ENCODE results near the gene JAKMIP2.

JAKMIP2 gene

DNA sequence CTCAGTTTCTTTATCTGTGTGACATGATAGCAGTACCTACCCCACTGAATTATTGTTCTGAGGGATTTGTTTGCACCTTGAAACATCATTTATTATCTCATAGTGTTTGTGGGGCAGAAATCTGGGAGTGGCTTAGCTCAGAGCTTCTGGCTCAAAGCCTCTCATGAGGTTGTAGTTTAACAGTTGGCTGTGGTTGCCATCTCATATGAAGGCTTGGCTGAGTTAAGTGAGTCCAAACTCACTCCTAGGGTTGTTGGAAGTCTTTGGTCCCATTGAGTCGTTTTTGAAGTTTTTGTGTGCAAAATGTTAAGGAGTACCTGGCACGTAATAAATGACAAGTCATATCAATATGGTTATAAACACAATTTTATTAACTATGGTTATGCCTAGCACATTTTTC lies 3.6 kb upstream of the JAKMIP2 start:
- no peak for DNase-seq

- no peak for DNase-seq
Measured at GRCh38 chr5:147784146-147784987, 1.8 kb upstream of the JAKMIP2 start.

GRCh38 chr5:147780924-147781573 lies 1.5 kb downstream of the JAKMIP2 start:
- no peak for DNase-seq

DNA sequence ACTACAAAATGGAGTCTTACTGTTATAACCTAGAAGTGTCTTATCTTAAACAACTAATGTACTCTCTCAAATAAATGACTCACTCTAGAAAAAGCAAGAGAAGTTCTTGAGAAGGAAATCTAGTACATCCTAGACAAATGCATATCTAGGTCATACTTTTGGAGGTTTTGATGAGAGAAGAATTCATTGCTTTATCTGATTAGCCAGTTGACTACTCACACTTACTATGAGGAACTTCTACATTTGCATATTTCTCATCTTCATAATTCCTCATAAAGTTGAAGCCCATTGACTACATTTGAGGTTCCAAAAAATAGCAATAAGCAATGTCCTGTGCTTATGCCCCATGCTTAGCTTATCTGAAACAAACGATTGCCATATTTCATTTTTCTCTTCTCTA lies 2.8 kb downstream of the JAKMIP2 start:
- DNase-seq, result no peak

DNA sequence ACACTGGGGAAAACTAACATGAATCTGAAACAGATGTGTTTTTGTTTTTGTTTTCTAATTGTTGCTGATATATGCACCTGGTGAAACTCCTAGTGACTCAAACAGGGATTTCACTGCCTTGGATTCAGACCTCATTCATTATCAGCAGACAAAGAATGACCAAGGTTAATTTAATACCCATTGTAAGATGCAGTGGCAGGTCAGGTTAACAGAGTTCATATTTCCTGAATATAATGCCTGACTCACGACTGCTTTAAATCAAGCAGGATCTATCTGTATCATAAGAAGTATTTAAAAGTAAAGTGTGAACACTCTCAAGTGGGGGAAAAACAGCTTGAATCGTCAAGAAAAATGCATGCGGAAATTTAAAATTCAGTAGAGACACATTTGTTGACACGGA lies 5.5 kb downstream of the JAKMIP2 start:
- no peak for DNase-seq

GRCh38 chr5:147773587-147773986 lies 8.9 kb downstream of the JAKMIP2 start:
- DNase-seq, result no peak

GRCh38 chr5:147773139-147773538 lies 9.4 kb downstream of the JAKMIP2 start:
- no peak for DNase-seq

- DNase-seq, result no peak
Measured at GRCh38 chr5:147767048-147767447, 15.5 kb downstream of the JAKMIP2 start.

DNA sequence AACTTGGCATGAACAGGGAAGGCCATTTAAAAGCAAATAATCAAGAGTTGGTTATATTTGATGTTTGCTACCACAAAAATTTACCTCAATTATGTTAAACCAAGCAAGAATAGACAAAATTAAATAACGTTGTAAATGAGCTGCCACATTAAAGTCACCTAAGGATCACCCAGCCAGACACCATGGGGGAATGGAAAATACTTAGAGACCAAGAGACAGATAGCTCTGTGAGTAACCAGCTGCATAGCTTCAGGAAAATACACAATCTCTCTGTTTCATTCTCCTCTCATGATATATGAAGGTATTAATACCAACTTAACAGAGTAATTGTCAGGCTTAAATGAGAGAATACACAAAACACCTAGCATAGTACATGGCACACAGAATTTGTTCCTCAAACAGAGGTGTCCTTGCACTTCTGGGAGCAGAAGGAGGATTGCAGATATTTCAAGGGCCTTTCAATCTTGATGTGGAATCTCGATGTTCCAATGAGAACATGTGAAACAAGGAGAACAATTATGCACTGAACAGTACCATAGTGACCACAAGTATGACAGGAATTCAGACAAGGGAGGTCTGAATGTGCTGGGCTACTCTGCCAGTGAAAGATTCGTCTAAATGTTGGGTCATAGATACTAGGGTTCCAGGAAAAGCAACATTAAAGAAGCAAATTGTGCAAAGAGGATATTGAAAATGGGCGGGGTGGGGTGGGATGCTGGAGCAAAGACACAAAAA lies 18.6 kb downstream of the JAKMIP2 start:
- no peak for DNase-seq

DNA sequence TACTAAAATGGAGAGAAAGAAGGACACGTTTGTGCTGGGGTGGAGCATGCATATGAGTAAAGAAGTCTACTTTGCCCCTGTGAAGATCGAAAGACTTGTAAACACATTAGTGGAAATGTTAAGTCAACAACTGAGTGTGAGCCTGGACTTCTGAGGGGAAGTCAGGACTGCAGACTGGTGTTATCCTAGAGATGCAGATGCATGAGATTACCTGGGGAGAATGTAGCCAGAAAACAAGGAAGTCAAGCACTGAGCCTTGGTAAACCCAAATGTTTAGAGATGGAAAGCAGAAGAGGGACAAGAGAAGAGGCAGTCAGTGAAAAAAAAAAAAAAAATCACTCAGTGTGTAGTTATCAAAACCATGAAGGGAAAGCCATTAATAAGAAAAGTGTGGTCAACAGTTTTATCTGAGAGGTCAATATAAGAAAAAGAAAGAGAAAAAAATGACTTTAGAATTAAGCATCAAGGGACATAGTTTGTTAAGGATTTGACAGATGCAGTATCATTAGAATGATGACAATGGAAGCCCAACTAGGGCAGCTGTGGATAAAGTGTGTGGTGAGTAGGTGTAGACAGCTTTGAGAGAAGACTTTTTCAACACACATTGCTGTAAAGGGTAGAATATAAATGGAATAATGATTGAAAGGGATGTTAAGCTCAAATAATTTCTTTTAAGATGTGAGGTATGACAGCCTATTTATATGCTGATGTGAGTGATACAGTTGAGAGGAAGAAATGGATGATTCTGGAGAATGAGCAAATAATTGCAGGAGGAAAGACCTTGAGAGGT lies 22.2 kb downstream of the JAKMIP2 start:
- no peak for DNase-seq

GRCh38 chr5:147759441-147759840 lies 23.1 kb downstream of the JAKMIP2 start:
- DNase-seq, result no peak

GRCh38 chr5:147756566-147756965 lies 26.0 kb downstream of the JAKMIP2 start:
- DNase-seq, result no peak

- DNase-seq, result no peak
Measured at GRCh38 chr5:147754372-147755122, 28.0 kb downstream of the JAKMIP2 start.

- no peak for DNase-seq
Measured at GRCh38 chr5:147753765-147754164, 28.8 kb downstream of the JAKMIP2 start.

DNA sequence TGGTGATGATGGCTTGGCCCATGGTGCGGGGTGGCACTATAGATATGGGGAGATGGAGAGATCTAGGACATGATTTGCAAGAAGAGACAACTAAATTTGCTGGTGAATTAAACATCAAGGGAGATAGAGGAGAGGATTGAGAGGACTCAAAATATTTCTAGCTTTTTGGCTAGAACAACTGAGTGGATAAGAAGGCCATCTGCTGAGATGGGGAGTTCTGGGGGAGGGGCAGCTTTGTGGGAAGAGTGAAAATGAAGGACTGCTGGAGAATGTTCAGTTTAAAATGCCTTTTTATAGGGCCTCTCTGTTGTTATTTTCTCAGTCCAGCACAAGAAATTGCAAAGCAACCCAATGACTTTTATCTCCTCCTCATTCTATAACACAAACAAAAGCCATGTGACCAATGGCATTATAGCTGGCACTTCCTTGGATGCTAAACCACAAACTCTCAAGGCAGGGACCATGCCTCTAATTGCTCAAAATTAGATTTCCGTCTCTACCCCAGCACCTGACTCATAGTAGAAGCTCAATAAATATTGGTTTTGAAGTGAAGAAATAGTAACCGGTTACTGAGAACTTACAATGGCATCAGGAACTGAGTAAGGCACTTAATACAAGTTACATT lies 29.8 kb downstream of the JAKMIP2 start:
- no peak for DNase-seq

GRCh38 chr5:147752033-147752432 lies 30.5 kb downstream of the JAKMIP2 start:
- DNase-seq, result no peak

- no peak for DNase-seq
Measured at GRCh38 chr5:147751156-147751830, 31.2 kb downstream of the JAKMIP2 start.

- no peak for DNase-seq
Measured at GRCh38 chr5:147750065-147750464, 32.5 kb downstream of the JAKMIP2 start.

- DNase-seq, result no peak
Measured at GRCh38 chr5:147748590-147748989, 33.9 kb downstream of the JAKMIP2 start.

- DNase-seq, result no peak
Measured at GRCh38 chr5:147746986-147747385, 35.5 kb downstream of the JAKMIP2 start.
